ENCODE measurements around the gene SLBP.

SLBP gene

DNA sequence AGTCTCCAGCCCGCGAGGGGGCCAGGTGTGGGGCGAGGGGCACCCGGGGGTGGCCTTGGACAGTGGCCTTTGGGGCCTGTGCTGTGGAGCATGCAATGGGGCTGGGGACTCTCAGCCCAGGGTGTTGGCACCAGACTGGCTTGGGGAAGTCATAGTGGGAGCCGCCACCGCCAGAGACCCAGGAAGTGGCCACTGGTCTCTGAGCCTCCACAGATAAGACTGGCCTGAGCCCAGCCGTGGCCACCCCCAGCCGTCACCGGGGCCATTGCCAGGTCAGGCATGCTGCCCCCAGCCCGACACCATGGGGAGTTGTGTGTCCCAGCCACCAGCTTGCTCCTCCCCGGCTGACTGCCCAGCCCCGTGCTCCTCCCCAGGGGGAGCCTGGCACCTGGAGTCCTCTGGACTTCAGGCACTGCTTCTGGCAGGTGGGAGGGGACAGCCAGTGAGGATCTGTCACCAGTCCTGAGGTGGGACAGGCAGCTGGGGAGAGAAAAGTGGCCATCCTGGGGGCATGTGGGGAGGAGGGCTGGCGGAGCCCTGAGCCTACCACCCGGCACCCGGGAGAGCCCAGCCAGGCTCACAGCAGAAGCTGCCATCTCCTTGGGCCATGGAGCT lies 41.7 kb upstream of the SLBP start:
- Histone ChIP-seq H2AFZ (ENCODE audit: low read depth, low read length) (no peak overlapping the region; the same call in 1 of the 2 replicates), H3K4me2 (ENCODE audit: low read length) (no peak overlapping the region), H4K20me1 (ENCODE audit: insufficient read depth, low read length) (no peaks in the 10 kb centered on the region), H3K36me3 (replicated peaks; ENCODE audit: low read depth, low read length) (no peaks in the 10 kb centered on the region), H3K27me3 (ENCODE audit: low read depth, low read length) (no peaks in the 10 kb centered on the region), H3K9me3 (ENCODE audit: insufficient read depth, low read length) (no peaks in the 10 kb centered on the region), H3K79me2 (ENCODE audit: low read length) (no peaks in the 10 kb centered on the region), H3K4me3 (ENCODE audit: low read length) (no peak overlapping the region), H3K27ac (ENCODE audit: low read length) (no peak overlapping the region), H3K4me1 (ENCODE audit: low read length) (peaks cover 16% of the 10 kb centered on the region), H3K9ac (ENCODE audit: low read length) (no peak overlapping the region)
- TF ChIP-seq EZH2phosphoT487 (IDR thresholded peaks at IDR 0.05; ENCODE audit: low read depth), result no peak
- TF ChIP-seq, protein P1, sequence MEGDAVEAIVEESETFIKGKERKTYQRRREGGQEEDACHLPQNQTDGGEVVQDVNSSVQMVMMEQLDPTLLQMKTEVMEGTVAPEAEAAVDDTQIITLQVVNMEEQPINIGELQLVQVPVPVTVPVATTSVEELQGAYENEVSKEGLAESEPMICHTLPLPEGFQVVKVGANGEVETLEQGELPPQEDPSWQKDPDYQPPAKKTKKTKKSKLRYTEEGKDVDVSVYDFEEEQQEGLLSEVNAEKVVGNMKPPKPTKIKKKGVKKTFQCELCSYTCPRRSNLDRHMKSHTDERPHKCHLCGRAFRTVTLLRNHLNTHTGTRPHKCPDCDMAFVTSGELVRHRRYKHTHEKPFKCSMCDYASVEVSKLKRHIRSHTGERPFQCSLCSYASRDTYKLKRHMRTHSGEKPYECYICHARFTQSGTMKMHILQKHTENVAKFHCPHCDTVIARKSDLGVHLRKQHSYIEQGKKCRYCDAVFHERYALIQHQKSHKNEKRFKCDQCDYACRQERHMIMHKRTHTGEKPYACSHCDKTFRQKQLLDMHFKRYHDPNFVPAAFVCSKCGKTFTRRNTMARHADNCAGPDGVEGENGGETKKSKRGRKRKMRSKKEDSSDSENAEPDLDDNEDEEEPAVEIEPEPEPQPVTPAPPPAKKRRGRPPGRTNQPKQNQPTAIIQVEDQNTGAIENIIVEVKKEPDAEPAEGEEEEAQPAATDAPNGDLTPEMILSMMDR (IDR thresholded peaks at IDR 0.05; ENCODE audit: low read depth, low read length), result no peak

DNA sequence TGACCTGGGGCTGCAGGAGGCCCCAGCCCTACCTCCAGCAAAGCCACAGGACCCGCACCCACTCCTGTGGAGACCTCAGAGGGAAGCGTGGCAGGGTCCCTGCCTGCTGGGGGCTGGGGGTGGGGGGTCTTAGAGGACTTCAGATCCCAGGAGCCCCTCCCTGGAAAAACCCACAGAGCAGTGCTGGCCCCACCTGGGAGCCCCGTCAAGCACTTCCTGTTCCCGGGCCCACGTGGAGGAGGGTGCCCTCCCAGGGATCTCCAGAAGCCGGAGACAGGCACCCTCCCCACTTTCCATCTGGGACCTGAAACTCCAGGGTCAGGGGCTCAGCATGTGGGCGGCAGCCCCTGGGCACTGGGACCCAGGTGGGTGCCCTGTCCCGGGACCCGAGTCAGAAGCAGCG lies 41.2 kb upstream of the SLBP start:
- H3K4me2 ChIP-seq (ENCODE audit: low read length), result peak overlapping the region; percentile 43; the same call in 1 of the 2 replicates
- H3K9ac ChIP-seq (ENCODE audit: low read length), result 0 out of 2 replicates have a peak overlapping the region, but pooled peaks have one; percentile 39
- no peak overlapping the region for H3K4me3 ChIP-seq (ENCODE audit: low read length)
- no peaks in the 10 kb centered on the region for H4K20me1 ChIP-seq (ENCODE audit: insufficient read depth, low read length)
- TF ChIP-seq, protein P1 (IDR thresholded peaks at IDR 0.05; ENCODE audit: low read depth, low read length), result no peak
- no peak for TF ChIP-seq EZH2phosphoT487 (IDR thresholded peaks at IDR 0.05; ENCODE audit: low read depth)
- H3K79me2 ChIP-seq (ENCODE audit: low read length), result no peaks in the 10 kb centered on the region
- H2AFZ ChIP-seq (ENCODE audit: low read depth, low read length), result no peak overlapping the region; the same call in 1 of the 2 replicates
- H3K9me3 ChIP-seq (ENCODE audit: insufficient read depth, low read length), result no peaks in the 10 kb centered on the region
- no peaks in the 10 kb centered on the region for H3K27me3 ChIP-seq (ENCODE audit: low read depth, low read length)
- H3K4me1 ChIP-seq (ENCODE audit: low read length), result peaks cover 19% of the 10 kb centered on the region
- no peaks in the 10 kb centered on the region for H3K36me3 ChIP-seq (replicated peaks; ENCODE audit: low read depth, low read length)
- H3K27ac ChIP-seq (ENCODE audit: low read length), result no peak overlapping the region

DNA sequence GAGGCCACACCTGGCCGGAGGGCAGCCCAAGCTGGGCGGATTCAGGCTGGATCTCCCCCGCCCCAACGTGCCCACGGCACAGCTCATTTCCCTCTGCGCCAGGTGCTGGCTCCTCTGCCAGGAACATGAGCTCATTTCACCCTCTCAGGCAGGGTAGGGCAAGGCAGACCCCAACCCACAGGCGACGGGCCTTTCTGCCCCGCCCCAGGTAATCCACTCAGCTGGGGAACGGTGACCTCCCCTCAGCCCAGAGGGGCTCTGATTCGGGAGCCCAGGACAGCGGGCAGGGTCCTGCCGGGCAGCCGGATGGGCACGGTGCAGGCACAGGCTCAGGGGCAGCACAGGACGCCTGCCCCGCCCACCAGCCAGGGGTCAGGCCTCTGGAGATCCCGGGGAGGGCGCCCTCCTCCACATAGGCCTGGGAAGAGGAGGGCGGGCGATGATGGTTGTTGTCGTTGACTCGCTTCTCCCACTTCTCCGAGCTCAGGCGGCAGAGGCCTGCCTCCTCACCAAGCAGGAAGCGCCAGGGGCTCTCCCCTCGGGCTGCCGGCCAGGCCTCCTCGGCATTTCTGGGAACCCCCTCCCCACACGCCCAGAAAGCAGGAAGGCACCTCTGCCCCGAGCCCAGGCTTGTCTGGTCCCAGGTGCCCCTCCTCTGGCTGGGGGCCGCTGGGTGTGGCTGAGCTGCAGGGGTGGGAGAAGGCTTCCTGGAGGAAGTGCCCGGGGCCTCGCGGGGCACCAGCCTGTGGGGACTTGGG lies 40.3 kb upstream of the SLBP start:
- peak overlapping the region; percentile 19; the same call in 1 of the 2 replicates for H3K4me3 ChIP-seq (ENCODE audit: low read length)
- H3K9me3 ChIP-seq (ENCODE audit: insufficient read depth, low read length), result no peaks in the 10 kb centered on the region
- no peak overlapping the region for H3K27ac ChIP-seq (ENCODE audit: low read length)
- H3K27me3 ChIP-seq (ENCODE audit: low read depth, low read length), result no peaks in the 10 kb centered on the region
- peak overlapping the region; percentile 43 for H3K4me2 ChIP-seq (ENCODE audit: low read length)
- no peaks in the 10 kb centered on the region for H3K79me2 ChIP-seq (ENCODE audit: low read length)
- no peaks in the 10 kb centered on the region for H4K20me1 ChIP-seq (ENCODE audit: insufficient read depth, low read length)
- TF ChIP-seq EZH2phosphoT487 (IDR thresholded peaks at IDR 0.05; ENCODE audit: low read depth), result no peak
- TF ChIP-seq, protein P1 (IDR thresholded peaks at IDR 0.05; ENCODE audit: low read depth, low read length), result no peak
- peak overlapping the region; percentile 39; the same call in 1 of the 2 replicates for H3K9ac ChIP-seq (ENCODE audit: low read length)
- H3K36me3 ChIP-seq (replicated peaks; ENCODE audit: low read depth, low read length), result no peaks in the 10 kb centered on the region
- peaks cover 21% of the 10 kb centered on the region for H3K4me1 ChIP-seq (ENCODE audit: low read length)
- H2AFZ ChIP-seq (ENCODE audit: low read depth, low read length), result peak overlapping the region; percentile 93

- Histone ChIP-seq H2AFZ (ENCODE audit: low read depth, low read length) (peak overlapping the region; percentile 93; the same call in 1 of the 2 replicates), H3K9ac (ENCODE audit: low read length) (no peak overlapping the region), H3K4me1 (ENCODE audit: low read length) (peaks cover 21% of the 10 kb centered on the region), H3K4me2 (ENCODE audit: low read length) (peak overlapping the region; percentile 43), H3K36me3 (replicated peaks; ENCODE audit: low read depth, low read length) (no peaks in the 10 kb centered on the region), H3K27me3 (ENCODE audit: low read depth, low read length) (no peaks in the 10 kb centered on the region), H3K9me3 (ENCODE audit: insufficient read depth, low read length) (no peaks in the 10 kb centered on the region), H3K79me2 (ENCODE audit: low read length) (no peaks in the 10 kb centered on the region), H4K20me1 (ENCODE audit: insufficient read depth, low read length) (no peaks in the 10 kb centered on the region), H3K27ac (ENCODE audit: low read length) (no peak overlapping the region), H3K4me3 (ENCODE audit: low read length) (no peak overlapping the region)
- no peak for TF ChIP-seq EZH2phosphoT487 (IDR thresholded peaks at IDR 0.05; ENCODE audit: low read depth)
- TF ChIP-seq, protein P1 (IDR thresholded peaks at IDR 0.05; ENCODE audit: low read depth, low read length), result no peak
Measured at GRCh38 chr4:1751919-1752283, 39.8 kb upstream of the SLBP start.

Data from OCI-LY3 (cell line).